GM18870 (cell line): ENCODE results near the gene YKT6.

Source experiments
- ATAC-seq: cut with Tn5 transposase; IDR thresholded peaks from one replicate; pipeline ENCODE4 v1.9.1; 2021; ENCODE audit warnings: moderate library complexity; ENCODE audit not compliant: unreplicated experiment

Gene YKT6

GRCh38 chr7:44200699-44201461 is at the start of gene YKT6:
YKT6 (plus strand) TSS chr7:44200978; CDS start chr7:44201136, 158 bp downstream.
- ATAC-seq, result peak; percentile 95

GRCh38 chr7:44151956-44152355 is 48.8 kb upstream of the YKT6 start:
- no peak for ATAC-seq

GRCh38 chr7:44152971-44153947 is 47.5 kb upstream of the YKT6 start:
- ATAC-seq, result no peak

- no peak for ATAC-seq
These were observed 46.8 kb upstream of the YKT6 start for GRCh38 chr7:44153948-44154335.

- ATAC-seq, result no peak
These were observed 46.1 kb upstream of the YKT6 start for GRCh38 chr7:44154703-44155102.

- ATAC-seq, result no peak
These were observed 45.3 kb upstream of the YKT6 start for GRCh38 chr7:44155191-44156185.

- no peak for ATAC-seq
These were observed 44.2 kb upstream of the YKT6 start for GRCh38 chr7:44156453-44157010.

GRCh38 chr7:44157116-44158080 is 43.4 kb upstream of the YKT6 start:
- no peak for ATAC-seq

GRCh38 chr7:44158096-44158872 is 42.5 kb upstream of the YKT6 start:
- no peak for ATAC-seq

GRCh38 chr7:44158873-44159631 is 41.7 kb upstream of the YKT6 start:
- ATAC-seq, result no peak

GRCh38 chr7:44159824-44160630 is 40.8 kb upstream of the YKT6 start:
- no peak for ATAC-seq

- ATAC-seq, result no peak
These were observed 39.4 kb upstream of the YKT6 start for GRCh38 chr7:44161371-44161770.

- ATAC-seq, result no peak
These were observed 38.6 kb upstream of the YKT6 start for GRCh38 chr7:44162179-44162578.

- no peak for ATAC-seq
These were observed 37.9 kb upstream of the YKT6 start for GRCh38 chr7:44162785-44163395.

GRCh38 chr7:44163591-44163990 is 37.2 kb upstream of the YKT6 start:
- ATAC-seq, result no peak

GRCh38 chr7:44167920-44168319 is 32.9 kb upstream of the YKT6 start:
- no peak for ATAC-seq
